Germinal center (tissue), 1 donor: Measurements from ENCODE around the gene MTHFD1L.
"Not testable (repeated sequence)": the region's sequence is repeated elsewhere in the genome, so short reads cannot be mapped to it uniquely, and the experiment has no call there.

Source experiments
- DNase-seq: peaks from one replicate; pipeline ENCODE4 v3.0.0; 2012; ENCODE audit warnings: mixed read lengths, low spot score

MTHFD1L gene

GRCh38 chr6:151015101-151015700 lies 149.7 kb downstream of the MTHFD1L start:
- peak; percentile 6 for DNase-seq

GRCh38 chr6:151016107-151016506 lies 150.6 kb downstream of the MTHFD1L start:
- DNase-seq = no peak

GRCh38 chr6:151018046-151018445 lies 152.5 kb downstream of the MTHFD1L start:
- DNase-seq = no peak

- no peak for DNase-seq
These were observed 153.6 kb downstream of the MTHFD1L start for GRCh38 chr6:151018911-151019782.

GRCh38 chr6:151021896-151022295 lies 156.4 kb downstream of the MTHFD1L start:
- DNase-seq = no peak

DNA sequence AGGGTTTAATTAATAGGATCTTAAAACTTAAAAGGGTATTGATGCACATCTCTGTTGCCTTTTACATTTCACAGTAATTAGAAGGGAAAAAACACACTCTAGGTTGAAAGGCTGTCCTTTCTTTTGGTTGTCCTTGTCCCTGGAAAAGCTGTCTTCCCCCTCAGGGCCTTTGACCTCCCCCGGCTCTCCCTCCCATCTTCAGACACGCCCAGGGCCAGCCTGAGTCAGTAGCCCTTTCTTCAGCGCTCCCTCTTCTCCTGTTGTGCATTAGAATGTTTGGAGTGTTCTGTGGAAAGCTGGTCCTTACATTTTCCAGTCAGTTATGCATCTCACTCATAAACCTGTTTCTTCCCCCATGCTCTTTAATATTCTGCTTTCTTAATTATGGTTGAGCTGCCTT lies 157.0 kb downstream of the MTHFD1L start:
- no peak for DNase-seq

- no peak for DNase-seq
These were observed 157.8 kb downstream of the MTHFD1L start for GRCh38 chr6:151023342-151023741.

GRCh38 chr6:151024597-151024996 lies 159.1 kb downstream of the MTHFD1L start:
- DNase-seq = no peak

DNA sequence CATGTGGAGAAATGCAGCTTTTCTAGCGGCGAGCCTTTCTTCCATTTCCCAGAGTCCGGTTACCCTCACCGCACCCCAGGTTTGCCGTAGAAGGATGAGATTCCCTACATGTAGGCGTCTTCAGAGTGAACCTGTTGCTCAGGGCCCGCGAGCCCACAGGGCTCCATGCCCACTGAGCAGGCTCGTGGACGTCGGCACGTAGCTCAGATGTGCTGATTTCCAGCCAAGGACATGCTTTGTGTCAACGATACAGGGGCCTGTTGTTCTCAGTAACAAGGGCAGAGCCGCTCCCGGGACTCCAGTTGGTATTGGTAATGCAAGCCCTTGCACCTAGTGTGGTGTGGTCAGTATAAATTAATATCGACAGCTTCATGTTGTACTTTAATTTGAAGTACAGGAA lies 159.6 kb downstream of the MTHFD1L start:
- no peak for DNase-seq

GRCh38 chr6:151026041-151026663 lies 160.7 kb downstream of the MTHFD1L start:
- no peak for DNase-seq

DNA sequence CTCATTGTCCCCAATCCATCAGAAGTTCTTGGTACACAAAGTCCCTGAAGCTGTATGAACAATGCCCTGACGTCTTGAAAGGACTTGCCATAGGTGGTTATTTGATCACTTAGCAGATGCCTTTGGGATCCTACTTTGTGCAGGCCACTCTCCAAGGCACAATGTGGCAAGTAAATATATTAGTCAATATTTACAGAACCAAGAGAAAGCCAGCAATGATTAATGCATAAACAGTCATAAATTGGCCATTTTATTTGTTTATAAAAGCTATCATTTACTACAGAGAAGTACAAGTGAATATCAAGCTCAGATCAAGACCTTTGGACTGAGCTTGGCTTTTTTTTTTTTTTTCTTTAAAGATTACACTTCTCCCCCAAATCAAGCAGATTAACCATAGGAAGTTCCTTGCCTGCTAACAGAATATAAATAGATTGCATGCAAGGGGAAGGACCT lies 161.8 kb downstream of the MTHFD1L start:
- no peak for DNase-seq

DNA sequence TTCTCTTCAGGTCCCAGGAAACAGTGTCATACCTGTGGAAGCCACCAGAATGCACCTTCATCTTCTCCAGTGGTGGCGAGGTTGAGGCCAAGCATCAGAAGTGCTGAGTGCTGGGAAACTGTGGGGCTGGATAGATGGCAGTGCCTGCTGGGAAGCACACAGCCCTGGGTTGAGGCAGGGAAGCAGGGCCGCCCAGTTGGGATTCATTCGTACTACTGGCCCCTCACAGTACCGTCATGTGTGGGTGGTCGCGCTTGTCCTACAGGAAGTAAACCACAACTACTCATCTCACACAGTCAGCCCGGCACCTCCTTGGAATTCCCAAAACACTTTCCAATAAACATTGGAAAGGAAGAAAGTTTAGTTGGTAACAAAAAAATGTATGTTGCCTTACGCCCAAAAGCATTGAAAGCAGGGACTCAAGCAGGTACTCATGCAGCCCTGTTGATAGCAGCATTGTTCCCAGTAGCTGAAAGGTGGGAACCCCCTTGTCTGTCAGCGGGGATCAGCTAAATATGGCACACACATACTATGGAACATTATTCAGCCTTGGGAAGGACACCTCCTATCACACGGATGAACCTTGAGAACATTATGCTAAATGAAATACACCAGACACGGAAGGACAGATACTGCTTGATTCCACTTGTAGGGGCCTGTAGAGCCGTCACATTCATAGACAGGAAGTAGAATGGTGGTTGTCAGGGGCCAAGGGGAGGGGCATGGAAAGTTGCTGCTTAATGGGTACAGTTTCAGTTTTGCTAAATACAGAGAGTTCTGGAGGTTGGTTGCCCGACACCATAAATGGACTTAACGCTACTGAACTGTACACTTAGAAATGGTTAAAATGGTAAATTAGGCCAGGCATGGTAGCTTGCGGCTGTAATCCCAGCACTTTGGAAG lies 162.7 kb downstream of the MTHFD1L start:
- DNase-seq = no peak

- DNase-seq = no peak
These were observed 164.5 kb downstream of the MTHFD1L start for GRCh38 chr6:151029970-151030369.

GRCh38 chr6:151032034-151032433 lies 166.5 kb downstream of the MTHFD1L start:
- no peak for DNase-seq

DNA sequence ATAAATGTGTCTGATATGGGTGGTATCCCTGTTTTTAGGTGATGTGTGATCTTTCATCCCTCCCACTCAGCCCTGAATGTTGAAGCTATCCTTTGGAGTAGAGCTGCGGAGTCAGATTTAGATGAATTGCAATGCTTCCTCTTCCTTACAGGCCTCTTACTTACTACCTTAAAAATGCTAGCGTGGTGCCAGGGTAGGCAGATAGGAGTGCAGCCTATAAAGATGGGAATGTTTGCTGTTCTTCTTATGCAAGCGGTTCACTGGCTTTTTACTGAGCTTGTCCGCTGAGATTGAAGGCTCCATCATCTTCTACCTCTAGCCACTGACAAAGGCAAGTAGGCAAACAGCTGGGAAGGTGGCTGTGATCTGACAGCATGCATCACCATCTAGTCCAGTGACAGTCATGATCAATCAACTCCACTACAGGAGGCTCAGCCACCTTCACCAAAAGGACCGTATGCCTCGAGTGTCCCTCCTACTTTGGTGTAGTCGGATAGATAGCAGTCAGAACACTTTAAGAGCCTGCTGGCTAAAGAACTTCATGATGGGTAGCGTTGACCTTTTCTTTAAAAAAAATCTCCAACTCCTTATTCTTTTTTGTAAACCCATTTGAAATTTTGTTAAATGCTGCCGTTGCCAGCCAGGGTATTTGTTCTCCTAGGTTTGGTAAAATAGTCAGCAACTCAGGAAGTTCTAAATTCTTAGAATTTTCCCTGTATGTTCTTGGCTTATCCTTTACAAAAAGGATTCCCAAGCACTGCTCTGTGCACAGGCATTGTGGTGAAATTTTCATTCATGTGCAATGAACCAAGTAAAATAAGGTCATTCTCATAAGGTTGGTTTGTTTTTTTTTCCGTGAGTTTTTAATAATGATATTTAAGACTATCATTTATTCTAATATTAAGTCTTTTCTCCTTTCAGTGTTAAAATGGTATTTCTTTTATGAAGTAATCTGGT lies 169.6 kb downstream of the MTHFD1L start:
- DNase-seq = no peak

- DNase-seq = not testable (repeated sequence)
These were observed 170.8 kb downstream of the MTHFD1L start for GRCh38 chr6:151036211-151036721.

- no peak for DNase-seq
These were observed 171.6 kb downstream of the MTHFD1L start for GRCh38 chr6:151036869-151037680.

DNA sequence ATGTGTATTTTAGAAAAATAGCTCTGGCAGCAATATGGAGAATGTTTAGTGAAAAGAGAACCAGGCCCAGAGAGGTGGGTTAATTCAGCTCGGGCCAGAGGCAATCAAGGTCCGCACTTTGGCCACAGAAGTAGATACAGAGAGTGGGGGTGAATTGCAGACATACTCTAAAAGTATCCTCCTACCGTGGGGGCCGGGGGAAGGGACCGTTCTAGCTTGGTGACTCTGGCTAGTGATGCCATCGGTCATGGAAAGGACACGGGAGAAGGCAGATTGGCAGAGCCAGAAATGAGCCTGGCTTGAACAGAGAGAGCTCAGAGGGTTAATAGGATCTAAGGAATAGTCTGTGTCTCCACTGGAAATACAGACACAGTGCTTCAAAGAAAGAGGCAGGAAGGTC lies 173.1 kb downstream of the MTHFD1L start:
- no peak for DNase-seq

- DNase-seq = not testable (repeated sequence)
These were observed 175.5 kb downstream of the MTHFD1L start for GRCh38 chr6:151040888-151041521.
